BLaER1 (cell line): ENCODE data around the gene LRIG1.

ENCODE experiments used
- H3K27ac ChIP-seq: shearing (Covaris generic); formaldehyde crosslinking; 2 replicates; pipeline ENCODE4 v1.8.1; 2022
- H3K27me3 ChIP-seq: shearing (Covaris generic); formaldehyde crosslinking; 2 replicates; pipeline ENCODE4 v1.8.1; 2022
- H3K36me3 ChIP-seq: shearing (Covaris generic); formaldehyde crosslinking; 2 replicates; pipeline ENCODE4 v1.8.1; 2022
- H3K4me1 ChIP-seq: shearing (Covaris generic); formaldehyde crosslinking; 2 replicates; pipeline ENCODE4 v1.8.1; 2022
- H3K4me2 ChIP-seq: shearing (Covaris generic); formaldehyde crosslinking; 2 replicates; pipeline ENCODE4 v1.8.1; 2022
- H3K4me3 ChIP-seq: shearing (Covaris generic); formaldehyde crosslinking; 2 replicates; pipeline ENCODE4 v1.8.1; 2022
- H3K9ac ChIP-seq: shearing (Covaris generic); formaldehyde crosslinking; 2 replicates; pipeline ENCODE4 v1.8.1; 2022
- H3K9me3 ChIP-seq: shearing (Covaris generic); formaldehyde crosslinking; 2 replicates; pipeline ENCODE4 v1.8.1; 2022
- H4K20me1 ChIP-seq: shearing (Covaris generic); formaldehyde crosslinking; 2 replicates; pipeline ENCODE4 v1.8.1; 2022
- Cebpa-rat ChIP-seq: shearing (Covaris generic); IDR thresholded peaks from 2 replicates; pipeline ENCODE4 v1.8.1; 2022

LRIG1 gene

GRCh38 chr3:66453651-66454463 lies 47.0 kb downstream of the LRIG1 start:
- H3K4me2 ChIP-seq: peak overlapping the region; percentile 87

GRCh38 chr3:66452303-66453011 lies 48.4 kb downstream of the LRIG1 start:
- Histone ChIP-seq H3K4me3 (no peak overlapping the region), H3K27me3 (no peaks in the 10 kb centered on the region), H4K20me1 (peaks cover 97% of the 10 kb centered on the region), H3K4me1 (peaks cover 100% of the 10 kb centered on the region), H3K9ac (peak overlapping the region; percentile 31; the same call in 1 of the 2 replicates), H3K27ac (peak overlapping the region; percentile 74), H3K36me3 (peaks cover 75% of the 10 kb centered on the region), H3K4me2 (peak overlapping the region; percentile 87), H3K9me3 (no peaks in the 10 kb centered on the region)
- no peak for TF ChIP-seq Cebpa-rat

More at GRCh38 chr3:66453651-66454463, 47.0 kb downstream of the LRIG1 start:
- peaks cover 97% of the 10 kb centered on the region for H4K20me1 ChIP-seq
- 0 out of 2 replicates have a peak overlapping the region, but pooled peaks have one; percentile 9 for H3K4me3 ChIP-seq
- peak overlapping the region; percentile 52 for H3K9ac ChIP-seq
- H3K36me3 ChIP-seq: peaks cover 75% of the 10 kb centered on the region
- peak overlapping the region; percentile 74 for H3K27ac ChIP-seq
- no peak for TF ChIP-seq Cebpa-rat
- no peaks in the 10 kb centered on the region for H3K9me3 ChIP-seq
- H3K27me3 ChIP-seq: no peaks in the 10 kb centered on the region
- peaks cover 100% of the 10 kb centered on the region for H3K4me1 ChIP-seq

- Histone ChIP-seq H3K27me3 (no peaks in the 10 kb centered on the region), H3K4me3 (no peak overlapping the region), H3K9ac (peak overlapping the region; percentile 31; the same call in 1 of the 2 replicates), H3K4me2 (peak overlapping the region; percentile 87), H3K27ac (peak overlapping the region; percentile 74), H3K36me3 (peaks cover 80% of the 10 kb centered on the region), H3K4me1 (peaks cover 97% of the 10 kb centered on the region), H3K9me3 (no peaks in the 10 kb centered on the region), H4K20me1 (peaks cover 93% of the 10 kb centered on the region)
- TF ChIP-seq Cebpa-rat: no peak
Measured at GRCh38 chr3:66451766-66452165, 49.1 kb downstream of the LRIG1 start.

- Histone ChIP-seq H4K20me1 (peaks cover 91% of the 10 kb centered on the region), H3K27ac (peak overlapping the region; percentile 74), H3K9ac (peak overlapping the region; percentile 55), H3K4me2 (peak overlapping the region; percentile 87), H3K36me3 (peaks cover 84% of the 10 kb centered on the region), H3K9me3 (no peaks in the 10 kb centered on the region), H3K4me3 (no peak overlapping the region), H3K4me1 (peaks cover 95% of the 10 kb centered on the region), H3K27me3 (no peaks in the 10 kb centered on the region)
- TF ChIP-seq Cebpa-rat: no peak
Measured at GRCh38 chr3:66450390-66451022, 50.3 kb downstream of the LRIG1 start.

- no peak for TF ChIP-seq Cebpa-rat
- Histone ChIP-seq H3K27me3 (no peaks in the 10 kb centered on the region), H3K9me3 (no peaks in the 10 kb centered on the region), H3K9ac (peak overlapping the region; percentile 55; the same call in 1 of the 2 replicates), H3K4me1 (peaks cover 95% of the 10 kb centered on the region), H3K4me3 (no peak overlapping the region), H3K4me2 (peak overlapping the region; percentile 87), H4K20me1 (peaks cover 91% of the 10 kb centered on the region), H3K36me3 (peaks cover 84% of the 10 kb centered on the region), H3K27ac (peak overlapping the region; percentile 74)
Measured at GRCh38 chr3:66449411-66449974, 51.3 kb downstream of the LRIG1 start.

- no peak overlapping the region for H3K9ac ChIP-seq
- peaks cover 93% of the 10 kb centered on the region for H4K20me1 ChIP-seq
- no peaks in the 10 kb centered on the region for H3K9me3 ChIP-seq
- peak overlapping the region; percentile 16; the same call in 1 of the 2 replicates for H3K27ac ChIP-seq
- no peak for TF ChIP-seq Cebpa-rat
- H3K4me2 ChIP-seq: peak overlapping the region; percentile 94
- no peak overlapping the region for H3K4me3 ChIP-seq
- H3K36me3 ChIP-seq: peaks cover 74% of the 10 kb centered on the region
- H3K4me1 ChIP-seq: peaks cover 95% of the 10 kb centered on the region
- no peaks in the 10 kb centered on the region for H3K27me3 ChIP-seq
Measured at GRCh38 chr3:66444146-66444644, 56.6 kb downstream of the LRIG1 start.

GRCh38 chr3:66443118-66443803 lies 57.6 kb downstream of the LRIG1 start:
- H3K4me3 ChIP-seq: no peak overlapping the region
- no peaks in the 10 kb centered on the region for H3K9me3 ChIP-seq
- H4K20me1 ChIP-seq: peaks cover 93% of the 10 kb centered on the region
- H3K36me3 ChIP-seq: peaks cover 72% of the 10 kb centered on the region
- H3K4me1 ChIP-seq: peaks cover 95% of the 10 kb centered on the region
- peak overlapping the region; percentile 61 for H3K27ac ChIP-seq
- peak overlapping the region; percentile 94 for H3K4me2 ChIP-seq
- H3K9ac ChIP-seq: peak overlapping the region; percentile 6; the same call in 1 of the 2 replicates
- H3K27me3 ChIP-seq: no peaks in the 10 kb centered on the region
- no peak for TF ChIP-seq Cebpa-rat

GRCh38 chr3:66442254-66443117 lies 58.3 kb downstream of the LRIG1 start:
- H3K9me3 ChIP-seq: no peaks in the 10 kb centered on the region
- H3K36me3 ChIP-seq: peaks cover 72% of the 10 kb centered on the region
- peak overlapping the region; percentile 61 for H3K27ac ChIP-seq
- no peak overlapping the region for H3K4me3 ChIP-seq
- H3K4me2 ChIP-seq: peak overlapping the region; percentile 94
- H3K27me3 ChIP-seq: no peaks in the 10 kb centered on the region
- peak overlapping the region; percentile 6; the same call in 1 of the 2 replicates for H3K9ac ChIP-seq
- H4K20me1 ChIP-seq: peaks cover 93% of the 10 kb centered on the region
- TF ChIP-seq Cebpa-rat: no peak
- peaks cover 95% of the 10 kb centered on the region for H3K4me1 ChIP-seq
